HCT116 (cell line): ENCODE data around the gene SRRM2. TPM values are rescaled to one million over a fixed set of nuclear protein-coding genes. Genes with fewer than 3 reads are reported as not detected.

Source experiments
- ATAC-seq: fragments of 200-7000 bp; cut with Tn5 transposase; 2 replicates; pipeline ENCODE4 v1.9.1; 2020; ENCODE audit warnings: mild to moderate bottlenecking, moderate library complexity
- BruUV-seq: library from RNA; stranded (reverse); fragments of 400-500 nt; replicated peaks from 2 replicates; lab custom pipeline; 2021; lab: Mats Ljungman, UMichigan
- CTCF ChIA-PET: fragments of 300-600 bp; sonication (Branson Sonifier 250); formaldehyde crosslinking; loops from one replicate; lab custom pipeline; 2021; ENCODE audit warnings: antibody characterized with exemption; lab: Charles Lee
- POLR2A ChIA-PET: fragments of 300-600, 350-600 bp; sonication (Branson Sonifier 250); formaldehyde crosslinking; loops from one replicate; lab custom pipeline; 2021; ENCODE audit warnings: antibody characterized with exemption; lab: Charles Lee
- RAD21 ChIA-PET, 2 experiments: fragments of 300-600 bp; sonication (Branson Sonifier 250); formaldehyde crosslinking; loops; one replicate each; lab custom pipeline; 2023; ENCODE audit warnings: low total read pairs in 2 of 2; ENCODE audit not compliant: uncharacterized antibody in 2 of 2, unreplicated experiment in 2 of 2, low non-redundant PET in 1 of 2; lab: Charles Lee
- DNase-seq: peaks from one replicate; pipeline ENCODE4 v3.0.0-alpha.2; 2010; ENCODE audit warnings: low read depth, low spot score
- H2AFZ ChIP-seq: fragments of 200-600 bp; shearing (Covaris generic), sonication (generic); 2 replicates; pipeline ENCODE4 v1.6.1; 2017; ENCODE audit warnings: low read depth, mixed run types, mixed read lengths, antibody characterized with exemption, low read length; ENCODE audit not compliant: poor library complexity, severe bottlenecking
- H3K27ac ChIP-seq: 2 replicates; pipeline ENCODE4 v1.5.1; 2012; ENCODE audit warnings: low read depth, low read length
- H3K27me3 ChIP-seq: fragments of 200-600 bp; sonication (generic); 2 replicates; pipeline ENCODE4 v1.6.1; 2016; ENCODE audit warnings: mixed run types, low read length, mixed read lengths; ENCODE audit not compliant: insufficient read depth
- H3K36me3 ChIP-seq, 2 experiments: fragments of 200-500 bp in 1 of 2; fragments of 200-600 bp in 1 of 2; sonication (Bioruptor generic) in 1 of 2; sonication (generic) in 1 of 2; 2 replicates each; pipeline versions ENCODE4 v1.5.1 to v1.6.1; 2014 to 2016; ENCODE audit warnings: low read length in 2 of 2, inconsistent platforms in 1 of 2, mixed read lengths in 1 of 2, mixed run types in 1 of 2; ENCODE audit not compliant: insufficient read depth in 2 of 2, control insufficient read depth in 1 of 2
- H3K4me1 ChIP-seq, 2 experiments: fragments of 200-600 bp in 1 of 2; sonication (generic) in 1 of 2; 2 replicates each; pipeline versions ENCODE4 v1.5.1 to v1.6.1; 2012 to 2017; ENCODE audit warnings: low read length in 2 of 2, inconsistent platforms in 1 of 2, mild to moderate bottlenecking in 1 of 2, mixed read lengths in 1 of 2, mixed run types in 1 of 2, moderate library complexity in 1 of 2; ENCODE audit not compliant: insufficient read depth in 2 of 2, control insufficient read depth in 1 of 2
- H3K4me2 ChIP-seq: fragments of 200-600 bp; sonication (generic); 2 replicates; pipeline ENCODE4 v1.6.1; 2017; ENCODE audit warnings: mixed run types, low read length, mixed read lengths
- H3K4me3 ChIP-seq, 2 experiments: fragments of 200-600 bp in 1 of 2; sonication (generic) in 1 of 2; replicated peaks in 1 of 2; 2 replicates each; pipeline ENCODE4 v1.5.1; 2011 to 2016; ENCODE audit warnings: low read length in 2 of 2, control low read depth in 1 of 2, low read depth in 1 of 2, mild to moderate bottlenecking in 1 of 2, mixed read lengths in 1 of 2, mixed run types in 1 of 2
- H3K79me2 ChIP-seq: fragments of 200-600 bp; sonication (generic); 2 replicates; pipeline ENCODE4 v1.6.1; 2017; ENCODE audit warnings: mild to moderate bottlenecking, mixed run types, low read length, moderate library complexity, mixed read lengths; ENCODE audit not compliant: insufficient read depth
- H3K9ac ChIP-seq: fragments of 200-600 bp; sonication (generic); 2 replicates; pipeline ENCODE4 v1.6.1; 2016; ENCODE audit warnings: low read length, mixed read lengths
- H3K9me2 ChIP-seq: fragments of 200-600 bp; sonication (generic), shearing (Covaris generic); 2 replicates; pipeline ENCODE4 v1.6.1; 2017; ENCODE audit warnings: mixed run types, mild to moderate bottlenecking, moderate library complexity; ENCODE audit not compliant: insufficient read depth
- H3K9me3 ChIP-seq, 2 experiments: fragments of 200-500 bp in 1 of 2; fragments of 200-600 bp in 1 of 2; sonication (Bioruptor generic) in 1 of 2; sonication (generic) in 1 of 2; 2 replicates each; pipeline ENCODE4 v1.6.1; 2014 to 2017; ENCODE audit warnings: low read length in 2 of 2, mixed read lengths in 2 of 2, inconsistent platforms in 1 of 2, low read depth in 1 of 2, mild to moderate bottlenecking in 1 of 2, mixed run types in 1 of 2, moderate library complexity in 1 of 2; ENCODE audit not compliant: control insufficient read depth in 1 of 2, insufficient read depth in 1 of 2
- H4K20me1 ChIP-seq: fragments of 200-600 bp; sonication (generic), shearing (Covaris generic); 2 replicates; pipeline ENCODE4 v1.6.1; 2017; ENCODE audit warnings: mixed run types, mild to moderate bottlenecking, moderate library complexity; ENCODE audit not compliant: insufficient read depth
- CBX3 ChIP-seq: IDR thresholded peaks from 2 replicates; pipeline ENCODE4 v1.6.1; 2012; ENCODE audit warnings: low read depth
- CEBPB ChIP-seq: IDR thresholded peaks from 2 replicates; pipeline ENCODE4 v1.6.1; 2012; ENCODE audit warnings: low read depth
- EGR1 ChIP-seq: IDR thresholded peaks from 2 replicates; pipeline ENCODE4 v1.6.1; 2012; ENCODE audit warnings: low read depth
- ELF1 ChIP-seq: IDR thresholded peaks from 2 replicates; pipeline ENCODE4 v1.6.1; 2012; ENCODE audit warnings: low read depth, borderline replicate concordance
- EZH2phosphoT487 ChIP-seq: fragments of 200-600 bp; IDR thresholded peaks from 2 replicates; pipeline ENCODE4 v1.6.1; 2018; ENCODE audit warnings: antibody characterized with exemption, borderline replicate concordance
- POLR2A ChIP-seq: IDR thresholded peaks from 2 replicates; pipeline ENCODE4 v1.7.0; 2011; ENCODE audit warnings: borderline replicate concordance; ENCODE audit not compliant: insufficient read depth, insufficient read length; ENCODE audit errors: extremely low read depth
- POLR2AphosphoS5 ChIP-seq: IDR thresholded peaks from 2 replicates; pipeline ENCODE4 v1.6.1; 2011; ENCODE audit warnings: mild to moderate bottlenecking, low read depth, low read length, moderate library complexity
- SRF ChIP-seq: IDR thresholded peaks from 2 replicates; pipeline ENCODE4 v1.6.1; 2012; ENCODE audit warnings: low read depth
- ZNF274 ChIP-seq: fragments of 200-500 bp; sonication (Bioruptor generic); IDR thresholded peaks from 2 replicates; pipeline ENCODE4 v1.6.1; 2014; ENCODE audit warnings: mild to moderate bottlenecking, low read depth, low read length, inconsistent platforms
- intact Hi-C: fragments of 100-400 bp; cut with micrococcal nuclease; formaldehyde crosslinking; loops from 2 replicates; pipeline ENCODE4 v1.10.0; 2022
- total RNA-seq: library from RNA; stranded (reverse); gene quantifications from one replicate; pipeline ENCODE4 v1.2.1, GENCODE V29; 2021; ENCODE audit not compliant: unreplicated experiment
- TF ChIP-seq, protein P1 (sequence below), 3 experiments: fragments of 200-600 bp in 1 of 3; sonication (generic) in 1 of 3; IDR thresholded peaks in 2 of 3; conservative IDR thresholded peaks in 1 of 3; 2 replicates each; pipeline ENCODE4 v1.5.1; 2012 to 2017; ENCODE audit warnings: low read depth in 2 of 3, low read length in 2 of 3, antibody characterized with exemption in 1 of 3, borderline replicate concordance in 1 of 3, control low read depth in 1 of 3, mild to moderate bottlenecking in 1 of 3, mixed read lengths in 1 of 3, mixed run types in 1 of 3, moderate library complexity in 1 of 3; ENCODE audit not compliant: insufficient read depth in 1 of 3
- TF ChIP-seq, protein P2 (sequence below): IDR thresholded peaks from 2 replicates; pipeline ENCODE4 v1.6.1; 2012; ENCODE audit warnings: low read depth
- TF ChIP-seq, protein P3 (sequence below): IDR thresholded peaks from 2 replicates; pipeline ENCODE4 v1.6.1; 2012

SRRM2 gene
- total RNA-seq, 1 experiment from 2014 or later = 541 TPM

DNA sequence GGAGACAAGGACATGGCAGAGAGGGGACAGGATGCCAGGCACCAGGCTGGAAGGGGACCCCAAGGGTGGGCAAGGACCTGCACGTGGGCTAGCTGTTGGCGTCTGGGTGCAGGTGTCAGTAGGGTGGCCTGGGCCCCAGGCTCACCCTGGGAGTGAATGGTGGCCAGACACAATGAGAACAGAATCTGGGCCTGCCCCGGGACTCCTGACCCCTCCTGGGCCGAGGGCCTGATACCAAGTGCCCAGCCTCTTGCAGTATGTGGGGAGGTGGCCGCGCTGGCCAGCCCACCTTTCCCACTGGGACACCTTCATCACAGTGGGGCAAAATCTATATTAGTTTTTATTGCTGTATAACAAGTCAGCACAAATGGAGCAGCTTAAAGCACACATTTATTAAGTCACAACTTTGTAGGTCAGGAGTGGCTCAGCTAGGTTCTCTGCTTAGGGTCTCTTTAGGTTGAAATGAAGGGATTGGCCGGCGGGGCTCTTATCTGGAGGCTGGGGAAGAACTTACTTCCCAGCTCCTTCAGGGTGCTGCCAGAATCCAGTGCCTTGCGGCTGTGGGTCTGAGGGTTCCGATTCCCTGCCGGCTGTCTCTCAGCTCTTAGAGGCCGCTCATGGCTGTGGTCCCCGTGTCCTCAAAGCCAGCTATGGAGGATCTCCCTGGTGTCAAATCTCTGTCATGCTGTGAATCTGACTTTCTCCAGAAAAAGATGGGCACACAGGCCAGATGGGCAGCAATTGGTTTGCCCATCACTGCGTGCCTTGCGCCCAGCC lies 31.3 kb downstream of the SRRM2 start:
- H3K9me2 ChIP-seq = no peaks in the 10 kb centered on the region
- POLR2A ChIA-PET = no interaction called here
- H3K27me3 ChIP-seq = no peaks in the 10 kb centered on the region
- BruUV-seq = no TSS peak
- H3K9me3 ChIP-seq = no peaks in the 10 kb centered on the region
- H3K79me2 ChIP-seq = no peaks in the 10 kb centered on the region; the same call in 1 of the 2 replicates
- TF ChIP-seq POLR2A = no peak
- TF ChIP-seq SRF = no peak
- TF ChIP-seq CBX3 = no peak
- H3K4me2 ChIP-seq = no peak overlapping the region
- CTCF ChIA-PET = no interaction called here
- H2AFZ ChIP-seq = no peak overlapping the region
- H4K20me1 ChIP-seq = no peaks in the 10 kb centered on the region
- H3K4me1 ChIP-seq = peaks cover 6 to 11% of the 10 kb centered on the region in 2 experiments
- H3K4me3 ChIP-seq = no peak overlapping the region
- RAD21 ChIA-PET = interaction anchor here in 1 of 2 experiments (1.1 kb wide), 1 partner anchor 91 kb away, joined by 10 read pairs; no protein-coding TSS in a partner anchor
- no peak overlapping the region for H3K9ac ChIP-seq
- intact Hi-C loops = no loop called here
- DNase-seq (no peak), ATAC-seq (no peak)
- H3K27ac ChIP-seq = no peak overlapping the region
- H3K36me3 ChIP-seq = no peaks in the 10 kb centered on the region

DNA sequence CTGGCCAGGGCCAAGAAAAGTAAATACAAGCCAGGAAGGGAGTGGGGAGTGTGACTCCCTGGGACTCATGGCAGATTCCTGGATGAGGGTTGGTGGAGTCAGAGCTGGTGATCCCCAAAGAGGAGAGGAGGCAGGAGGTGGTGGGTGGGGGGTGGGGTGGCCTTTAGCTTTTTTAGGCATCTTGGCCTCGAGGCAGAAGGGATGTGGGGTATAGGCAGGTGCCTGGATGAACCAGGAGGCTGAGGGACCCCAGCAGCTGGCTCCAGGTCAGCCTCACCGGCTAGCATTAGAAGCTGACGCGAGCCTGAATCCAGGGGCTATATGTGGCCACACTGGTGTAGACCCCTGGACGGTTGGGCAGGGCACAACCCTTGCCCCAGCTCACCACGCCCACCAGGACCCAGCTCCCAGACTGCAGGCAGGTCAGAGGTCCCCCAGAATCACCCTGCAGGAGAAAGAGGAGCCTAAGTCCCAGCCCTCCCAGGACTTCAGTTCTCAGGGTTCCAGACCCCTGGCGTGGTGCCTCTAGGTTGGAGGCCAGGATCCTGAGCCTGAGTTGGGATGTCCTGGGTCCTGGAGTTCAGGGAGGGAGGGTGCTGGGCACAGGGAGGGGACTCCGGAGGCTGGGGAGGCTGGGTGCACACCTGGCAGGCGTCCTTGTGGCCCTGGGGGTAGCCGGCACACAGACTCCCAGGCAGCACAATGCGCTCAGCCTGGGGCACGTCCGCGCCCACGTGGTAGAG lies 32.1 kb downstream of the SRRM2 start:
- intact Hi-C loops = no loop called here
- no peak overlapping the region for H2AFZ ChIP-seq
- RAD21 ChIA-PET = no interaction called here
- H3K4me2 ChIP-seq = no peak overlapping the region
- H3K36me3 ChIP-seq = no peaks in the 10 kb centered on the region
- H3K9ac ChIP-seq = no peak overlapping the region
- POLR2A ChIA-PET = interaction anchor here (0.7 kb wide), 1 partner anchor 32 kb away, joined by 3 read pairs; the partner anchor contains the start of gene SRRM2
- CTCF ChIA-PET = no interaction called here
- H3K27me3 ChIP-seq = no peaks in the 10 kb centered on the region
- DNase-seq = no peak
- H3K79me2 ChIP-seq = no peaks in the 10 kb centered on the region
- no peak overlapping the region for H3K4me3 ChIP-seq
- H3K9me2 ChIP-seq = no peaks in the 10 kb centered on the region
- no peaks in the 10 kb centered on the region for H3K9me3 ChIP-seq
- ATAC-seq = no peak
- H3K4me1 ChIP-seq = peaks cover 4 to 8% of the 10 kb centered on the region in 2 experiments; a peak in 3 of 4 replicates
- H4K20me1 ChIP-seq = no peaks in the 10 kb centered on the region
- H3K27ac ChIP-seq = no peak overlapping the region
- BruUV-seq = no TSS peak
- TF ChIP-seq EGR1 = no peak
- TF ChIP-seq ZNF274 = no peak
- TF ChIP-seq POLR2AphosphoS5 = no peak
- no peak for TF ChIP-seq ELF1
- TF ChIP-seq EZH2phosphoT487 = no peak
- TF ChIP-seq, protein P1, sequence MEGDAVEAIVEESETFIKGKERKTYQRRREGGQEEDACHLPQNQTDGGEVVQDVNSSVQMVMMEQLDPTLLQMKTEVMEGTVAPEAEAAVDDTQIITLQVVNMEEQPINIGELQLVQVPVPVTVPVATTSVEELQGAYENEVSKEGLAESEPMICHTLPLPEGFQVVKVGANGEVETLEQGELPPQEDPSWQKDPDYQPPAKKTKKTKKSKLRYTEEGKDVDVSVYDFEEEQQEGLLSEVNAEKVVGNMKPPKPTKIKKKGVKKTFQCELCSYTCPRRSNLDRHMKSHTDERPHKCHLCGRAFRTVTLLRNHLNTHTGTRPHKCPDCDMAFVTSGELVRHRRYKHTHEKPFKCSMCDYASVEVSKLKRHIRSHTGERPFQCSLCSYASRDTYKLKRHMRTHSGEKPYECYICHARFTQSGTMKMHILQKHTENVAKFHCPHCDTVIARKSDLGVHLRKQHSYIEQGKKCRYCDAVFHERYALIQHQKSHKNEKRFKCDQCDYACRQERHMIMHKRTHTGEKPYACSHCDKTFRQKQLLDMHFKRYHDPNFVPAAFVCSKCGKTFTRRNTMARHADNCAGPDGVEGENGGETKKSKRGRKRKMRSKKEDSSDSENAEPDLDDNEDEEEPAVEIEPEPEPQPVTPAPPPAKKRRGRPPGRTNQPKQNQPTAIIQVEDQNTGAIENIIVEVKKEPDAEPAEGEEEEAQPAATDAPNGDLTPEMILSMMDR (IDR thresholded peaks at IDR 0.05 in 2 of 3, conservative IDR thresholded peaks at IDR 0.05 in 1 of 3; ENCODE audit: borderline replicate concordance in 1 of 3, insufficient read depth in 1 of 3, low read depth in 2 of 3, low read length in 2 of 3) = no peak
- TF ChIP-seq CEBPB = no peak
- TF ChIP-seq, protein P2, sequence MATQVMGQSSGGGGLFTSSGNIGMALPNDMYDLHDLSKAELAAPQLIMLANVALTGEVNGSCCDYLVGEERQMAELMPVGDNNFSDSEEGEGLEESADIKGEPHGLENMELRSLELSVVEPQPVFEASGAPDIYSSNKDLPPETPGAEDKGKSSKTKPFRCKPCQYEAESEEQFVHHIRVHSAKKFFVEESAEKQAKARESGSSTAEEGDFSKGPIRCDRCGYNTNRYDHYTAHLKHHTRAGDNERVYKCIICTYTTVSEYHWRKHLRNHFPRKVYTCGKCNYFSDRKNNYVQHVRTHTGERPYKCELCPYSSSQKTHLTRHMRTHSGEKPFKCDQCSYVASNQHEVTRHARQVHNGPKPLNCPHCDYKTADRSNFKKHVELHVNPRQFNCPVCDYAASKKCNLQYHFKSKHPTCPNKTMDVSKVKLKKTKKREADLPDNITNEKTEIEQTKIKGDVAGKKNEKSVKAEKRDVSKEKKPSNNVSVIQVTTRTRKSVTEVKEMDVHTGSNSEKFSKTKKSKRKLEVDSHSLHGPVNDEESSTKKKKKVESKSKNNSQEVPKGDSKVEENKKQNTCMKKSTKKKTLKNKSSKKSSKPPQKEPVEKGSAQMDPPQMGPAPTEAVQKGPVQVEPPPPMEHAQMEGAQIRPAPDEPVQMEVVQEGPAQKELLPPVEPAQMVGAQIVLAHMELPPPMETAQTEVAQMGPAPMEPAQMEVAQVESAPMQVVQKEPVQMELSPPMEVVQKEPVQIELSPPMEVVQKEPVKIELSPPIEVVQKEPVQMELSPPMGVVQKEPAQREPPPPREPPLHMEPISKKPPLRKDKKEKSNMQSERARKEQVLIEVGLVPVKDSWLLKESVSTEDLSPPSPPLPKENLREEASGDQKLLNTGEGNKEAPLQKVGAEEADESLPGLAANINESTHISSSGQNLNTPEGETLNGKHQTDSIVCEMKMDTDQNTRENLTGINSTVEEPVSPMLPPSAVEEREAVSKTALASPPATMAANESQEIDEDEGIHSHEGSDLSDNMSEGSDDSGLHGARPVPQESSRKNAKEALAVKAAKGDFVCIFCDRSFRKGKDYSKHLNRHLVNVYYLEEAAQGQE = no peak
- TF ChIP-seq POLR2A = no peak
- TF ChIP-seq, protein P3, sequence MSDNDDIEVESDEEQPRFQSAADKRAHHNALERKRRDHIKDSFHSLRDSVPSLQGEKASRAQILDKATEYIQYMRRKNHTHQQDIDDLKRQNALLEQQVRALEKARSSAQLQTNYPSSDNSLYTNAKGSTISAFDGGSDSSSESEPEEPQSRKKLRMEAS = no peak
